EH (cell line): ENCODE measurements around the gene NLRP11.
"Not testable (repeated sequence)": the region's sequence is repeated elsewhere in the genome, so short reads cannot be mapped to it uniquely, and the experiment has no call there.

Experiments
- DNase-seq: peaks from one replicate; pipeline ENCODE4 v3.0.0-alpha.2; 2015; ENCODE audit warnings: low read depth

Gene NLRP11

DNA sequence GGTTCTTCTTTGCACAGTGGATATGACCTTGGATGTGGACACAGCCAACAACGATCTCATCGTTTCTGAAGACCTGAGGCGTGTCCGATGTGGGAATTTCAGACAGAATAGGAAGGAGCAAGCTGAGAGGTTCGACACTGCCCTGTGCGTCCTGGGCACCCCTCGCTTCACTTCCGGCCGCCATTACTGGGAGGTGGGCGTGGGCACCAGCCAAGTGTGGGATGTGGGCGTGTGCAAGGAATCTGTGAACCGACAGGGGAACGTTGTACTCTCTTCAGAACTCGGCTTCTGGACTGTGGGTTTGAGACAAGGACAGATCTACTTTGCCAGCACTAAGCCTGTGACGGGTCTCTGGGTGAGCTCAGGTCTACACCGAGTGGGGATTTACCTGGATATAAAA is 53.5 kb downstream of the NLRP11 start:
- no peak for DNase-seq

DNA sequence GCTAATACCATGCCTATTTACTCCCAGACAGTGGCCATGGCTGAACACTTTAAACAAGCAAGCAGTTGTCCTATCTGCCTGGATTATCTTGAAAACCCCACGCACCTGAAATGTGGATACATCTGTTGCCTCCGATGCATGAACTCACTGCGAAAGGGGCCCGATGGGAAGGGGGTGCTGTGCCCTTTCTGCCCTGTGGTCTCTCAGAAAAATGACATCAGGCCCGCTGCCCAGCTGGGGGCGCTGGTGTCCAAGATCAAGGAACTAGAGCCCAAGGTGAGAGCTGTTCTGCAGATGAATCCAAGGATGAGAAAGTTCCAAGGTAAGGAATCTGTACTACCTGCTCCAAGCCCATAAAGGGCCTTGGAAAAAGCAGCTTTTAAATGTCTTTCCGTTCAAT is 54.3 kb downstream of the NLRP11 start:
- no peak for DNase-seq

DNA sequence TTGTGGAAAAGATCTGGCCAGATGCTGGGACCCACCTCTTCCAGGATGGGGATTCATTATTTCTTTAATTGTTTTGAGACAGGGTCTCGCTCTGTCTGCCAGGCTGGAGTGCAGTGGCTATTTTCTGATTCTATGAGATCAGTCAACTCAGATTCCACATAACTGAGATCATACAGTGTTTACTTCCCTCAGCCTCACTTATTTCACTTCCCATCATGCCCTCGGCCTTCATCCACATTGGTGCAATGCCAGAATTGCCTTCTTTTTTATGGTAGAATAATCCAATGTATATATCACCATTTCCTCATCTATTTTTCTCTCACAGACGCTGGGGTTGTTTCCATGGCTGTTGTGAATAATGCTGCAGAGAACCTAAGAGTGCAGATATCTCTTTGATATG is 62.2 kb downstream of the NLRP11 start:
- DNase-seq = not testable (repeated sequence)

DNA sequence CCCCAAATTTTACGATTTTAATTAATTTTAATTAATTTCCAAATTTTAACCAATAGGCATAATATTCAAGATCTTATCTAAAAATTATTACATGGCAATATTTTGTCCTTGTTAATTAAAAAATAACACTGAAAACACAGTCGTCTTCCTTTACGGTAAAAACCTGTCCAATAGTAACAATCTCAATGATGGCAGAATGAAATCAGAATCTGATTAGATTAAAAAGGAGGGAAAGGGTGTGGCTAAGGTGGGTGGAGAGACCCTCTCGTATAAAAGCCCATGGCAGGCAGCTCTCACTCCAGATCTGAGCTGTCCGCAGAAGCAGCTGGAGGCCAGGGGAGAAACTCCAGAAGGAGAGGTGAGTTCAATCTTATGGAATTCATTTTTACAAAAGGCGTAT is 63.0 kb downstream of the NLRP11 start, which contains the start of gene RFPL4AL1:
RFPL4AL1 (plus strand) TSS at position 301 of the 400 bp plus-strand sequence. CDS start 2,687 bp downstream, outside the sequence.
- DNase-seq = not testable (repeated sequence)

DNA sequence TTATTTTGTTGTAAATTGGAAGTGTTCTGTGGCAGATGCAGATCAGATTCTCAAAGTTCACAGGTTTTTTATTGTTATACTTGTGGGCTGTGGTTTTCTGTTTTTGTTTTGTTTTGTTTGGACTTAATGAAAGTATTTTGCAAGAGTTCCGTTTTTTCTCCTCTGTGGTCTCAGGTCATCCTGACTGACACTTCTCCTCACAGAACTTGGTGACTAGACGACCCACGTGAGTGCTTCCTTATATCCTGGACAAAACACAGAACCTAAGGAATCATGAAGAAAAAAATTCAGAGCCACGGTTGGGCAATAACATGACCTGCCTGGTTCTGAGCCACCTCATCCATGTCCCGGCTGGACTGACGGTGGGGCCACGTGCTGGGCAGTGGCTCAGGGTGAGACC is 65.3 kb downstream of the NLRP11 start:
- DNase-seq = no peak

DNA sequence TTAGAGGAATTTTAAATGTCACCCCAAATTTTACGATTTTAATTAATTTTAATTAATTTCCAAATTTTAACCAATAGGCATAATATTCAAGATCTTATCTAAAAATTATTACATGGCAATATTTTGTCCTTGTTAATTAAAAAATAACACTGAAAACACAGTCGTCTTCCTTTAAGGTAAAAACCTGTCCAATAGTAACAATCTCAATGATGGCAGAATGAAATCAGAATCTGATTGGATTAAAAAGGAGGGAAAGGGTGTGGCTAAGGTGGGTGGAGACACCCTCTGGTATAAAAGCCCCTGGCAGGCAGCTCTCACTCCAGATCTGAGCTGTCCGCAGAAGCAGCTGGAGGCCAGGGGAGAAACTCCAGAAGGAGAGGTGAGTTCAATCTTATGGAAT is 73.0 kb downstream of the NLRP11 start, which contains the start of gene RFPL4A:
RFPL4A (plus strand) TSS at position 301 of the 400 bp plus-strand sequence. CDS start 2,704 bp downstream, outside the sequence.
- not testable (repeated sequence) for DNase-seq

DNA sequence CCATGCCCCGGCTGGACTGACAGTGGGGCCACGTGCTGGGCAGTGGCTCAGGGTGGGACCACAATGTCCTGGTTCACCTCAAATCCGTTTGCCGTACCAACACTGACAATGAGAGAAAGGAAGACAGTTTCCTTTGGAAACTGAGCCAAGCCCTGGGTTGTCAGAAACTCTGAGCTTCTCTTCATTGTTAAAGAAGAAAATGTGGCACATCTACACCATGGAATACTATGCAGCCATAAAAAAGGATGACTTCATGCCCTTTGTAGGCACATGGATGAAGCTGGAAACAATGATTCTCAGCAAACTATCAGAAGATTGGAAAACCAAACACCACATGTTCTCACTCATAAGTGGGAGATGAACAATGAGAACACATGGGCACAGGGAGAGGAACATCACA is 75.0 kb downstream of the NLRP11 start:
- not testable (repeated sequence) for DNase-seq

DNA sequence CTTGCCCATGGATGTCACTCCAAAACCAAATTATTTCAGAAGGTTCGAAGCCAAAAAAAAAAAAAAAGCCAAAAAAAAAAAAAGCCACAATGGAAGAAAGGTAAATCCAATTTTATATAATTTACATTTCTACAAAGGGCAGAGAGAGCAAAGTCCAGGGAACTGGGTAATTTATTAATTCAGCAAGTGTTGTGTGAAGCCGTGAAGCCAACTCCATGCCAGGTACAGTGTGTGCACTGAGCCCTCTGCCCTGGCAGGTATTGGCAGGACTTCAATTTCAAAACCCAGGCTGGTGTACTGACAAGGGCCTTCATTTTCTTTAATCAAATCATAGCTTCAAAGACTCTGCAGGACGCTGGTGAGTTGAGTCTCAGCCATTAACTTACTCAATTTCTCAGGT is 78.4 kb downstream of the NLRP11 start:
- DNase-seq = no peak

DNA sequence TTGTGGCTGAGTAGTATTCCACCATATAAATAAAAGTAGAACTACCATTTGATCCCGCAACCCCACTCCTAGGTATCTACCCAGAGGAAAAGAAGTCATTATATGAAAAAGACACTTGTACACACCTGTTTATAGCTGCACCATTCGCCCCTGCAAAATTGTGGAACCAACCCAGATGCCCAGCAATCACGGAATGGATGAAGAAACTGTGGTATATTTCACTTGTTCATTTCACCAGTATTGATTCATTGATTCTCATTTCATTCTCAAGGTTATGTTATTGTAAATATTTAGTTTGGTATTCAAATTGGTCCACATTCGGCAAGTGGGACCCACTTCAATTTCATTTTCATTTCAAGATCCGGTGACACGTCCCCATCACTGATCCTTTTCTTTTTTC is 81.1 kb downstream of the NLRP11 start:
- no peak for DNase-seq

DNA sequence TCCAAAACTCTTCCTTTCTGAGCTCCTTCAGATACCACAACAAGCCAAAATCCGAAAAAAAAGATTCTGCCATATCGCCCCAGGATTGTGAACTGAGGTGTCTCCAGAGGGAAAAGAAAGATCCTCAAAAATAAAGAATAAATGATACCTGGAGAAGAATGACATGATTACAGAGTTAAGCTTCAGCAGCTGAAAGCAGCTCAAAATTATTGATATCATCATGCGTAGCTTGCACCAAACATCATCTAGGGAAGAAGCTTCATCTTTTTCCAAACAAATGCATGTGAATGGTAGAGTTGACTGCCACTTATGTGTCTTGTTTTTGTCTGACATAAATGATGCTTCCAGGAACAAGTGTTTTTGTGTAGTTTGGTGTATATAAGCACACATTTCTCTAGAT is 93.5 kb downstream of the NLRP11 start, which contains the start of gene NLRP9:
NLRP9 (minus strand) TSS at position 101 of the 400 bp plus-strand sequence; CDS start at position 73, 28 bp downstream.
- no peak for DNase-seq
